ENCODE results near the gene XYLT1. TPM values are rescaled to one million over a fixed set of nuclear protein-coding genes. Genes with fewer than 3 reads are reported as not detected.

XYLT1 gene
- total RNA-seq, 2 donors from 2014 or later: 6.0 to 15.2 TPM

GRCh38 chr16:17397499-17397891 is 73.3 kb downstream of the XYLT1 start:
- WGBS, 2 donors: 17 to 33% methylated on average over 4 of the region's 4 CpGs
- Histone ChIP-seq H3K4me3 (no peak overlapping the region), H3K9me3 (no peaks in the 10 kb centered on the region), H3K27me3 (no peaks in the 10 kb centered on the region), H3K27ac (peak overlapping the region; percentile 63 to 85 (median 80)), H3K36me3 (replicated peaks in 1 of 2; ENCODE audit: insufficient read depth in 1 of 2, low read depth in 2 of 2) (no peaks in the 10 kb centered on the region), H3K4me1 (peaks cover 48% of the 10 kb centered on the region)
- DNase-seq (peak; percentile 56 to 84 (median 67)), ATAC-seq (peak; percentile 67)
- no peak for TF ChIP-seq CTCF (IDR thresholded peaks at IDR 0.05)
- intact Hi-C loops (cut with DNase I): no loop called here

GRCh38 chr16:17396762-17397498 is 73.8 kb downstream of the XYLT1 start:
- intact Hi-C loops (cut with DNase I): no loop called here
- Histone ChIP-seq H3K27ac (peak overlapping the region; percentile 63 to 85 (median 80)), H3K9me3 (no peaks in the 10 kb centered on the region), H3K4me3 (no peak overlapping the region), H3K36me3 (replicated peaks in 1 of 2; ENCODE audit: insufficient read depth in 1 of 2, low read depth in 2 of 2) (no peaks in the 10 kb centered on the region), H3K4me1 (peaks cover 48% of the 10 kb centered on the region), H3K27me3 (no peaks in the 10 kb centered on the region)
- 20 to 30% methylated on average over 14 of the region's 14 CpGs for WGBS, 2 donors
- TF ChIP-seq CTCF (IDR thresholded peaks at IDR 0.05) (no peak), POLR2A (IDR thresholded peaks at IDR 0.05) (no peak)
- DNase-seq (peak; percentile 70 to 89 (median 84)), ATAC-seq (peak; percentile 77)

DNA sequence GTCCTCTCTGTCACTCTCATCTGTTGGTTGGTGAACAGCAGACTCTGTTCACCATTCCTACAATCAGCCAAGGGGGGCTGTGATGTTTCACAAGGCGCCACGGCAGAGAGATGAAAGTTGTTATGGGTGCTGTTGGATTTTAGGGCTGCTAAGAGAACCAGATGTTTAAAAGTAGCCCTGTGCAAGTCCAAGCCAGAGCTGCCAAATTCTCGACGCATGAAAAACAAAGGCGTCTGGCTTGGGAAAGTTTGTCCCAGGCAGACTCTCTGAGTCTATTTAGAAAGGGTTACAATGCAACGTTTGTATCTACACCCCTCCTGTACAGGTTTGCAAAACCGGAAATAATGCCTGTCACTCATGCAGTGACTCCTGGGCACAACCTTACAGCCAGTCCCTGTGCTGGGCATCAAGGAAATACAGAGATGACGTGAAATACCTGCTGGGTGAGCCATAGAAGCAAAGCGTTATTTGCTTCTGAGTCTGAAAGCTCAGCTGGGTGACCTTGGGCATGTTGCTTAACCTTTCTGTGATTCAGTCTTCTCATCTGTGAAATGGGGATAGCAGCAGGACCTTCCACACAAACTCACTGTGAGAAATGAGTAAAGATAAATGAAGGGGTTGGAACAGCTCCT is 74.8 kb downstream of the XYLT1 start:
- Histone ChIP-seq H3K4me3 (no peak overlapping the region), H3K27ac (peak overlapping the region; percentile 63 to 85 (median 80)), H3K4me1 (peaks cover 48% of the 10 kb centered on the region), H3K9me3 (no peaks in the 10 kb centered on the region), H3K36me3 (replicated peaks in 1 of 2; ENCODE audit: insufficient read depth in 1 of 2, low read depth in 2 of 2) (no peaks in the 10 kb centered on the region), H3K27me3 (no peaks in the 10 kb centered on the region)
- no peak for TF ChIP-seq POLR2A (IDR thresholded peaks at IDR 0.05)
- TF ChIP-seq CTCF (IDR thresholded peaks at IDR 0.05): no peak
- peak; percentile 65 to 90 (median 75) for DNase-seq
- intact Hi-C loops (cut with DNase I): no loop called here
- ATAC-seq: peak; percentile 83
- WGBS, 2 donors: 15 to 26% methylated on average over 9 of the region's 9 CpGs

GRCh38 chr16:17392857-17393692 is 77.7 kb downstream of the XYLT1 start:
- ATAC-seq: no peak

More at GRCh38 chr16:17392857-17393692, 77.7 kb downstream of the XYLT1 start:
- Histone ChIP-seq H3K36me3 (replicated peaks in 1 of 2; ENCODE audit: insufficient read depth in 1 of 2, low read depth in 2 of 2) (no peaks in the 10 kb centered on the region), H3K4me1 (peaks cover 30% of the 10 kb centered on the region), H3K4me3 (no peak overlapping the region), H3K9me3 (no peaks in the 10 kb centered on the region), H3K27me3 (no peaks in the 10 kb centered on the region), H3K27ac (no peak overlapping the region)
- no peak for DNase-seq
- intact Hi-C loops (cut with DNase I): no loop called here
- no peak for TF ChIP-seq POLR2A (IDR thresholded peaks at IDR 0.05)
- TF ChIP-seq CTCF (IDR thresholded peaks at IDR 0.05): no peak
- 88 to 89% methylated on average over 5 of the region's 5 CpGs for WGBS, 2 donors
